Smooth muscle cell (in vitro differentiated cells): ENCODE data around the gene SOX21. TPM values are rescaled to one million over a fixed set of nuclear protein-coding genes. Genes with fewer than 3 reads are reported as not detected.

Experiments
- DNase-seq: peaks from one replicate; lab custom pipeline; 2025; ENCODE audit not compliant: unreplicated experiment; lab: John Stamatoyannopoulos, UW
- H2AFZ ChIP-seq: fragments of 200-600 bp; sonication (generic); 2 replicates; pipeline ENCODE4 v1.6.0; 2016; ENCODE audit warnings: antibody characterized with exemption, low read depth, mild to moderate bottlenecking
- H3F3A ChIP-seq: fragments of 200-600 bp; sonication (generic); 2 replicates; pipeline ENCODE4 v1.6.0; 2017; ENCODE audit warnings: antibody characterized with exemption, low read depth
- H3K27ac ChIP-seq: fragments of 200-600 bp; sonication (generic); 2 replicates; pipeline ENCODE4 v1.5.1; 2016; ENCODE audit warnings: low read depth, mild to moderate bottlenecking
- H3K27me3 ChIP-seq: fragments of 200-600 bp; sonication (generic); 2 replicates; pipeline ENCODE4 v1.6.1; 2016; ENCODE audit warnings: low read depth, mild to moderate bottlenecking
- H3K36me3 ChIP-seq: fragments of 200-600 bp; sonication (generic); 2 replicates; pipeline ENCODE4 v1.5.1; 2016; ENCODE audit warnings: low read depth
- H3K4me1 ChIP-seq: fragments of 200-600 bp; sonication (generic); 2 replicates; pipeline ENCODE4 v1.5.1; 2016; ENCODE audit warnings: low read depth
- H3K4me2 ChIP-seq: fragments of 200-600 bp; sonication (generic); 2 replicates; pipeline ENCODE4 v1.6.0; 2016; ENCODE audit warnings: mild to moderate bottlenecking
- H3K4me3 ChIP-seq: fragments of 200-600 bp; sonication (generic); 2 replicates; pipeline ENCODE4 v1.5.1; 2016; ENCODE audit warnings: mild to moderate bottlenecking
- H3K79me2 ChIP-seq: fragments of 200-600 bp; sonication (generic); 2 replicates; pipeline ENCODE4 v1.6.0; 2016; ENCODE audit warnings: low read depth, mild to moderate bottlenecking
- H3K9ac ChIP-seq: fragments of 200-600 bp; sonication (generic); 2 replicates; pipeline ENCODE4 v1.6.0; 2016; ENCODE audit warnings: low read depth
- H3K9me3 ChIP-seq: fragments of 200-600 bp; sonication (generic); replicated peaks from 2 replicates; pipeline ENCODE4 v1.5.1; 2016; ENCODE audit warnings: low read depth
- H4K20me1 ChIP-seq: fragments of 200-600 bp; sonication (generic); 2 replicates; pipeline ENCODE4 v1.6.0; 2016; ENCODE audit warnings: low read depth
- CTCF ChIP-seq: fragments of 200-600 bp; sonication (generic); IDR thresholded peaks from 2 replicates; pipeline ENCODE4 v1.5.1; 2017; ENCODE audit warnings: borderline replicate concordance, mild to moderate bottlenecking, antibody characterized with exemption; ENCODE audit not compliant: insufficient read depth, poor library complexity, severe bottlenecking
- WGBS: methylation state at CpG from one replicate; pipeline ENCODE4 v1.1.7; 2016; ENCODE audit warnings: low lambda C conversion rate; 5-methylcytosine and 5-hydroxymethylcytosine counted together
- polyA plus RNA-seq: library from polyadenylated mRNA; unstranded; fragments of >200 nt; fragmentation: Nextera tagmentation; extraction: Ambion mirVana; gene quantifications from 2 replicates; pipeline ENCODE4 v1.2.1, GENCODE V29; 2016
- total RNA-seq: library from RNA; depleted of rRNA; stranded (reverse); fragments of >200 nt; gene quantifications from 2 replicates; pipeline ENCODE4 v1.2.3, GENCODE V29; 2014

SOX21 gene
- total and polyA plus RNA-seq, 2 experiments from 2014 or later = not detected

GRCh38 chr13:94700536-94700935, 11.8 kb downstream of the SOX21 start:
- no peaks in the 10 kb centered on the region for H3K36me3 ChIP-seq
- H4K20me1 ChIP-seq = no peaks in the 10 kb centered on the region
- no peak overlapping the region for H3K4me3 ChIP-seq
- H3K27me3 ChIP-seq = peaks cover 89% of the 10 kb centered on the region
- H3K9me3 ChIP-seq = no peaks in the 10 kb centered on the region
- H3K9ac ChIP-seq = no peak overlapping the region
- H2AFZ ChIP-seq = no peak overlapping the region
- 74% methylated on average over 5 of the region's 5 CpGs for WGBS
- H3K4me2 ChIP-seq = no peak overlapping the region
- no peak for DNase-seq
- H3F3A ChIP-seq = no peaks in the 10 kb centered on the region
- no peak for TF ChIP-seq CTCF
- H3K4me1 ChIP-seq = peaks cover 4% of the 10 kb centered on the region
- H3K27ac ChIP-seq = no peak overlapping the region
- H3K79me2 ChIP-seq = no peaks in the 10 kb centered on the region

GRCh38 chr13:94700051-94700535, 12.3 kb downstream of the SOX21 start:
- H3K79me2 ChIP-seq = no peaks in the 10 kb centered on the region
- no peak overlapping the region for H3K9ac ChIP-seq
- no peak for TF ChIP-seq CTCF

GRCh38 chr13:94696171-94696570, 16.2 kb downstream of the SOX21 start:
- Histone ChIP-seq H3K9ac (no peak overlapping the region), H3K79me2 (no peaks in the 10 kb centered on the region), H3K4me2 (no peak overlapping the region), H3F3A (no peaks in the 10 kb centered on the region), H2AFZ (no peak overlapping the region), H3K9me3 (no peaks in the 10 kb centered on the region), H4K20me1 (no peaks in the 10 kb centered on the region), H3K27ac (no peak overlapping the region), H3K27me3 (peaks cover 46% of the 10 kb centered on the region), H3K4me3 (no peak overlapping the region), H3K4me1 (peaks cover 5% of the 10 kb centered on the region), H3K36me3 (no peaks in the 10 kb centered on the region)
- no peak for DNase-seq
- TF ChIP-seq CTCF = no peak
- 72% methylated on average over 1 of the region's 1 CpG for WGBS

More at GRCh38 chr13:94700051-94700535, 12.3 kb downstream of the SOX21 start:
- WGBS = 71% methylated on average over 3 of the region's 3 CpGs
- no peak for DNase-seq
- Histone ChIP-seq H3K9me3 (no peaks in the 10 kb centered on the region), H3K4me1 (peaks cover 4% of the 10 kb centered on the region), H3F3A (no peaks in the 10 kb centered on the region), H3K36me3 (no peaks in the 10 kb centered on the region), H3K27ac (no peak overlapping the region), H3K27me3 (peaks cover 84% of the 10 kb centered on the region), H4K20me1 (no peaks in the 10 kb centered on the region), H3K4me2 (no peak overlapping the region), H2AFZ (no peak overlapping the region), H3K4me3 (no peak overlapping the region)

- no peak for TF ChIP-seq CTCF
- H3K79me2 ChIP-seq = no peaks in the 10 kb centered on the region
- H3K4me1 ChIP-seq = peaks cover 5% of the 10 kb centered on the region
- H4K20me1 ChIP-seq = no peaks in the 10 kb centered on the region
- no peak overlapping the region for H3K4me3 ChIP-seq
- no peaks in the 10 kb centered on the region for H3K9me3 ChIP-seq
- H2AFZ ChIP-seq = no peak overlapping the region
- 33% methylated on average over 4 of the region's 4 CpGs for WGBS
- no peak overlapping the region for H3K4me2 ChIP-seq
- no peak overlapping the region for H3K9ac ChIP-seq
- H3K27ac ChIP-seq = no peak overlapping the region
- DNase-seq = no peak
- no peaks in the 10 kb centered on the region for H3F3A ChIP-seq
- H3K36me3 ChIP-seq = no peaks in the 10 kb centered on the region
- peaks cover 38% of the 10 kb centered on the region for H3K27me3 ChIP-seq
Observed at GRCh38 chr13:94692030-94692429, 20.3 kb downstream of the SOX21 start.
